ENCODE measurements around the gene WDR44.
"Not testable (repeated sequence)": the region's sequence is repeated elsewhere in the genome, so short reads cannot be mapped to it uniquely, and the experiment has no call there.

WDR44 gene

DNA sequence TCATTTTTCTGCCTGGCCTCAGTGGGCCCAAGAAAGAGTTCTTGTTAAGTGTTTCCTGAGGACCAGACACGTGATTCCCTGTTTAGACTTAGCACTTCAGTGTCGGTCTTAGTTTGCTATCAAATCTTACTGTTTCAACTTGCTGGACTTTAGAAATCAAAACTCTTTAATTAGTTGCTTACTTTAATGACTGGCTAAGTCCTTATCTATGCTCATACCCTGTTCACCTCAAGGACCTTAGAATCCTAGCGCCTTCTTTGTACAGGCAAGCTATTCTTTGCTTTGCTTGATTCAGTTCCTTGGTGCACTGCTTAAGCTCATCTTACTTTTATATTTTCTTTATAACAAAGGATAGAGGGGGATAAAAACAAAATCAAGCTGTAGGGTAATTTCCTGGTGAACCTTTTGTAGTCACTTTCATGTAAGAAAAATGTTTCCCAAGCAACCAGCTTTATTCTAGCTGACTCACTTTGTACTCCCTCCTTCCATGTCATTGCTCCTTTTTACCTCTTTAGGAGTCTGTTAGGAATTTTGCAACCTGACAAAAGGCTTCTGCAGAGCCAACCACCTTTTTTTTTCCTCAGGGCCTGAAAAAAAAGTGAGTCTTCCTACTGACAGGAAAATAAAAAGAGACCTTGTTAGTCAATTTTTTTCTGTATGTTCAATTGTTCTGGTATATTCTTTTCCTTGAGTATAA, 14.7 kb downstream of the WDR44 start:
- no peak for DNase-seq

GRCh38 chrX:118364261-118364660, 18.4 kb downstream of the WDR44 start:
- DNase-seq, result no peak

GRCh38 chrX:118367338-118367737, 21.4 kb downstream of the WDR44 start:
- DNase-seq, result no peak

- no peak for DNase-seq
Measured at GRCh38 chrX:118368398-118368797, 22.5 kb downstream of the WDR44 start.

DNA sequence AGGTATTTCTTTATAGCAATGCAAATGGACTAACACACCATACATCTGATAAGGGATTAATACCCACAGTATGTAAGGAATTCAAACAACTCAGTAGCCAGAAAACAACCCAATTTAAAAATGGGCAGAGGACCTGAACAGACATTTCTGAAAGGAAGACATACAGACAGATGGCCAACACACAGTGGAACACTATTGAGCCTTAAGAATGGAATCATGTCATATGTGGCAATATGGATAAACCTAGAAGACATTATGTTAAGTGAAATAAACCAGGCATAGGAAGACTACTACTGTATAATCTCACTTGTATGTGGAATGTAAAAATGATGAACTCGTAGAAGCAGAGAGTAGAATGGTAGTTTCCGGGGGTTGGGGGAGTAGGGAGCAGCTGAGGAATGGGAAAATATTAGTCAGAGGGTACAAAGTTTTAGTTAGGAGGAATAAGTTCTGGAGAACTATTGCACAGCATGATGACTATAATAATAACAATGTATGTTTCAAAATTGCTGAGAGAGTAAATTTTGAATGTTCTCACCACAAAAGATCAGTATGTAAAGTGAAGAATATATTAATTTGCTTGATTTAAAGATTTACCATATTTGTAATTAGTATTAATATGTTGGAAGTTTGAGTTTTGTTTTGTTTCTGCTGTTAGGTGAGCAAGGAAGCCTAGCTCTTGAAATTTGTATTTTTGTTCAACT, 25.2 kb downstream of the WDR44 start:
- DNase-seq, result no peak

- DNase-seq, result no peak
Measured at GRCh38 chrX:118373538-118373937, 27.6 kb downstream of the WDR44 start.

DNA sequence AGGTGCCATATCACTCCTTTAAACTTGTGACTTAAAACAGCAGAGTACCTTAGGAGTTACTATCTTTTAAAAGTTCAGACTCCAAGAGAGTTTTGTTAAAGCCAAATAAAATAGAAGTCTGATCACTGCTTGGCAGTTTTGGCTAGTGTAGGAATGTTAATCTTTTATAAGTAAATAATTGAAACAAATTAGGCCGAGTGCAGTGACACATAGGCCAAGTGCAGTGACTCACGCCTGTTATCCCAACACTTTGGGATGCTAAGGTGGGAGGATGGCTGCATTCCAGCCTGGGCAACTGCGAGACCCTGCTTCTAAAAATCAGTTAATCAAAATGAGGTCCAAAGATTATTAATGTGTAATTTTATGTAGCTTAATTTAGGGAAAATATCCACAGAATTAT, 37.2 kb downstream of the WDR44 start:
- DNase-seq, result no peak

DNA sequence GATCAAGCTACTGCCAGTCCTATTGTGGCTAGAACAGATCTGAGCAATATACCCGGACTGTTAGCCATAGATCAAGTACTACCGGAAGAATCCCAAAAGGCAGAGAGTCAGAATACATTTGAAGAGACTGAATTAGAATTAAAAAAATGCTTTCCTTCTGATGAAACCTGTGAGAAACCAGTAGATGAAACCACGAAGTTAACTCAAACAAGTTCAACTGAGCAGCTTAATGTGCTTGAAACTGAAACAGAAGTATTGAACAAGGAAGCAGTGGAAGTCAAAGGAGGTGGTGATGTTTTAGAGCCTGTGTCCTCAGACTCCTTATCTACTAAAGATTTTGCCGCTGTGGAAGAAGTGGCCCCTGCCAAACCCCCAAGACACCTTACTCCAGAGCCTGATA, 46.8 kb downstream of the WDR44 start:
- no peak for DNase-seq

GRCh38 chrX:118396113-118396512, 50.2 kb downstream of the WDR44 start:
- no peak for DNase-seq

DNA sequence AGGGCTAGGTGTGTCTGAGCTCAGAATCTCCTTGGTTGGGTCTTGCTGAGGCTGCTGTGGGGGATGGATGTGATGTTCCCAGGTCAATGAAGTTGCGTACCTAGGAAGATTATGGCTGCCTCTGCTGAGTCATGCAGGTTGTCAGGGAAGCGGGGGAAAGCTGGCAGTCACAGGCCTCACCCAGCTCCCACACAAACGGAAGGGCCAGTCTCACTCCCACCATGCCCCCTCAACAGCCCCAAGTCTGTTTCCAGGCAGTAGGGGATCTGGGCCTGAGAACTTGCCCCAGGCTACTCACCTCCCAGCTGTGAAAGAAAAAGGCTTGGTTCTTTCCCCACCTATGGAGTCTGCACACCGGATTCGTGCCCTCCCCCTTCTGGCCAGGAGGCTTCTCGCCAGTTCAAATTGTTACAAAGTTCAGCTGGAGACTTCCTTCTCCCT, 72.9 kb downstream of the WDR44 start:
- no peak for DNase-seq

GRCh38 chrX:118420462-118420861, 74.6 kb downstream of the WDR44 start:
- DNase-seq, result no peak

DNA sequence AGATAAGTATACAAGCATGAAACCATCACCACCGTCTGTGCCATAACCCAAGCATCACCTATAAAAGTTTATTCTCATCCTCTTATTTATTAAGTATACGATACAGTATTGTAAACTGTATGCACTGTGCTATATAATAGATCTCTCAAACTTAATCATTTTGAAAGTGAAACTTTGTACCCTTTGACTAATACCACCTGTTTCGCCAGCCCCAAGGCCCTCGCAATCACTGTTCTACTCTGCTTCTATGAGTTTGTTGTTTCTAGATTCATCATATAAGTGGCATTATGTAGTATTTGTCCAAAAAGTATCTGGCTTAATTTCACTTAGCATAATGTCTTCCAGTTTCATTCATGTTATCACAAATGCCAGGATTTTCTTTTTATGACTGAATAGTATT, 77.7 kb downstream of the WDR44 start:
- DNase-seq, result no peak

GRCh38 chrX:118432799-118433198, 86.9 kb downstream of the WDR44 start:
- DNase-seq, result no peak

DNA sequence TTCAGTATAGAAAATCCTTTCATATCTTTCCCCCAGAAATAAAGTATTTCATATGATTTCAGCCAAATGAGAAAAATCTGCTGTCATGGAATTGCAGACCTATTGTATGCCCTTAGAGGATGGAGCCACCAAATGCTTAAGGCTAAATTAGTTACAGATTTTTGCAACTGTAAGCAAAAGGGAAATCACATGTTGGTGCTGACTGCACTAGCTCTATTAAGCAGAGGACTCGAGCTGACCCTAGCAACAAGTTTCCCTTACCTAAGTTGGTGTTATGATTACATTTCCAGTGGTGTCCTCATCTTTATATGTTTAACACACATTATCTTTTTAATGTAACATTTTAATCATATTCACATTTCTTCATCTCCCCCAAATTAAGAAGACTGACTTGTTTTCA, 91.4 kb downstream of the WDR44 start:
- no peak for DNase-seq

DNA sequence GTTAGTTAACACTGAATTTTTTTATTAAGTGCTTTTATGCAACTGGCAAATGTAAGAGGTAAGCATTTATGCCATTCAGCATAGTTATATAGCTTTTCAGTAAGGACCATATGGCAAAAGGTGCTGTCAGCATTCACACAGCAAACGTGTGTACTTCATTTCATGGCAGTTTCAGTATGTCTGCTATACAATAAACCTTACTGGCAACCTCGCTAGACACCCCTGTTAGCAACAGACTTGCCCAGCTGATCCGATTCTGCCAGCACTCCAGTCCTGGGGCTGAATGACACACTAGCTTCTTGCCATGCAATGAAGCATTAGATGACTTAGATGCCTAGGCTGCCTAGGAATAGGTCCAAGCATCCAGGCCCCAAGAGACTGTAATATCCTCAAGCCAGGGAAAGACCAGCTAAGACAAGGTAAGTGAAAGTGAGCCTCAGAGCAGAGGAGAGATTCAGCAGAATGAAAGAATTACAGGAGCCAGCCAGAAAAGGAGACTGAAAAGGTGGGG, 102.4 kb downstream of the WDR44 start:
- DNase-seq, result no peak

GRCh38 chrX:118455013-118455412, 109.1 kb downstream of the WDR44 start:
- DNase-seq, result no peak

- DNase-seq, result peak; percentile 13
Measured at GRCh38 chrX:118459494-118459893, 113.6 kb downstream of the WDR44 start.

GRCh38 chrX:118464501-118464900, 118.6 kb downstream of the WDR44 start:
- DNase-seq, result no peak

- no peak for DNase-seq
Measured at GRCh38 chrX:118468122-118468521, 122.2 kb downstream of the WDR44 start.

DNA sequence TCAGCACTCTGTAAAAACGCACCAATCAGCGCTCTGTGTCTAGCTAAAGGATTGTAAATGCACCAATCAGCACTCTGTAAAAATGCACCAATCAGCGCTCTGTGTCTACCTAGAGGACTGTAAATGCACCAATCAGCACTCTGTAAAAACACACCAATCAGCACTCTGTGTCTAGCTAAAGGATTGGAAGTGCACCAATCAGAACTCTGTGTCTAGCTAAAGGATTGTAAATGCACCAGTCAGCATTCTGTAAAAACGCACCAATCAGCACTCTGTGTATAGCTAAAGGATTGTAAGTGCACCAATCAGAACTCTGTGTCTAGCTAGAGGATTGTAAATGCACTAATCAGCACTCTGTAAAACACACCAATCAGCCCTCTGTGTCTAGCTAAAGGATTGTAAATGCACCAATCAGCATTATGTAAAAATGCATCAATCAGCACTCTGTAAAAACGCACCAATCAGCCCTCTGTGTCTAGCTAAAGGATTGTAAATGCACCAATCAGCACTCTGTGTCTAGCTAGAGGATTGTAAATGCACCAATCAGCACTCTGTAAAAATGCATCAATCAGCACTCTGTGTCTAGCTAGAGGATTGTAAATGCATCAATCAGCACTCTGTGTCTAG, 124.9 kb downstream of the WDR44 start:
- not testable (repeated sequence) for DNase-seq

DNA sequence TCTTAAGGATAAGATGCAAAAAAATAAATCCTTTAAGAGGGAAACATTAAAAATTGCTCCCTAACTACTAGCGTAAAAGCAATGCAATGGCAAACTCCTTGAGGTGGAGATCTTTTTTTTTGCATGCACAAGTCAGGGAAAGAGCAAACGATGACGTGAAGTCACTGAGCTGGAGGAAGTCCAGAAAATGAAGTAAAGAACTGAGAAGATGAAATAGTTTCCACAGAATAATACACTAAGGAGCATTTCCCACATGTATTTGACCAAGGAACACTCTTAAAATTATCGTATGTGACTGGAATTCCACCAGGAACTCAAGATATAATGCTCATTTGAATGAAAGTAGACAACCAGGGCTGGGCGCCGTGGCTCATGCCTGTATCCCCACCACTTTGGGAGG, 128.7 kb downstream of the WDR44 start:
- DNase-seq, result no peak

- no peak for DNase-seq
Measured at GRCh38 chrX:118475903-118476302, 130.0 kb downstream of the WDR44 start.

DNA sequence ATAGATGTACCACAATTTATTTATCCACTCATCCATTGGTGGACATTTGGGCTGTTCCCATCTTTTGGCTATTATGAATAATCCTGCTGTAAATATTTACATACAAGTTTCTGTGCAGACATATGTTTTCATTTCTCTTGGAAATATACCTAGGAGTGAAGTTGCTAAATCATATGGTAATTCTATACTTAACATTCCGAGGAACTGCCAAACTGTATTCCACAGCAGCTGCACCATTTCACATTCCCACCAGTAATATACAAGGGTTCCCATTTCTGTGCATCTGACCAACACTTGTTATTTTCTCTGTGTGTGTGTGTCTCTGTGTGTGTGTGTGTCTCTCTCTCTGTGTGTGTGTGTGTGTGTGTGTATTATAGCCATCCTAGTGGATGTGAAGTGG, 134.3 kb downstream of the WDR44 start:
- no peak for DNase-seq

GRCh38 chrX:118482384-118482783, 136.5 kb downstream of the WDR44 start:
- DNase-seq, result not testable (repeated sequence)

Data from midbrain (tissue), 1 donor.